Endothelial cell of umbilical vein (primary cell): ENCODE data around the gene CCDC80. TPM values are rescaled to one million over a fixed set of nuclear protein-coding genes. Genes with fewer than 3 reads are reported as not detected.
A peak's percentile ranks its signal among the peaks of the same experiment; 100 is the strongest.

ENCODE experiments used
- BruUV-seq: library from RNA; stranded (reverse); fragments of 400-500 nt; replicated peaks from 2 replicates; lab custom pipeline; 2021; lab: Mats Ljungman, UMichigan
- CTCF ChIA-PET: fragments of 300-600, 350-600 bp; sonication (Branson Sonifier 250); formaldehyde crosslinking; loops from one replicate; lab custom pipeline; 2021; ENCODE audit warnings: antibody characterized with exemption, inconsistent platforms; lab: Charles Lee
- POLR2A ChIA-PET: fragments of 300-600, 350-600 bp; sonication (Branson Sonifier 250); formaldehyde crosslinking; loops from one replicate; lab custom pipeline; 2021; ENCODE audit warnings: antibody characterized with exemption, inconsistent platforms; lab: Charles Lee
- DNase-seq: peaks from one replicate; pipeline ENCODE4 v3.0.0-alpha.2; 2011; ENCODE audit warnings: low read depth, low spot score
- FAIRE-seq: peaks from 2 replicates; lab custom pipeline; 2011; peaks lifted over from hg19 to GRCh38; lab: Jason Lieb, UNC
- H2AFZ ChIP-seq: 2 replicates; pipeline ENCODE4 v1.6.0; 2012; ENCODE audit warnings: low read depth, low read length, control low read depth, inconsistent platforms
- H3K27ac ChIP-seq: 2 replicates; pipeline ENCODE4 v1.5.1; 2011; ENCODE audit warnings: low read depth, mild to moderate bottlenecking, control low read depth, low read length, moderate library complexity; ENCODE audit not compliant: insufficient read depth
- H3K27me3 ChIP-seq, 2 experiments: 2 replicates each; pipeline versions ENCODE4 v1.6.0 to v1.6.1; 2011; ENCODE audit warnings: low read length in 2 of 2, mixed read lengths in 1 of 2; ENCODE audit not compliant: control insufficient read depth in 2 of 2, insufficient read depth in 2 of 2
- H3K36me3 ChIP-seq, 2 experiments: 2 replicates in 1 of 2; 3 replicates in 1 of 2; pipeline ENCODE4 v1.5.1; 2011; ENCODE audit warnings: low read length in 2 of 2, mild to moderate bottlenecking in 1 of 2, moderate library complexity in 1 of 2; ENCODE audit not compliant: control insufficient read depth in 2 of 2, insufficient read depth in 2 of 2; ENCODE audit errors: extremely low read depth in 1 of 2
- H3K4me1 ChIP-seq: 3 replicates; pipeline ENCODE4 v1.5.1; 2011; ENCODE audit warnings: mild to moderate bottlenecking, low read length; ENCODE audit not compliant: control insufficient read depth, insufficient read depth; ENCODE audit errors: extremely low read depth
- H3K4me2 ChIP-seq: 2 replicates; pipeline ENCODE4 v1.6.1; 2011; ENCODE audit warnings: low read length, control low read depth, mixed read lengths; ENCODE audit not compliant: insufficient read depth
- H3K4me3 ChIP-seq, 3 experiments: fragments of 200-600 bp in 1 of 3; sonication (generic), shearing (Covaris generic) in 1 of 3; replicated peaks in 1 of 3; 2 replicates each; pipeline ENCODE4 v1.5.1; 2011 to 2016; ENCODE audit warnings: control low read depth in 3 of 3, low read length in 3 of 3, mild to moderate bottlenecking in 2 of 3, inconsistent platforms in 1 of 3, low read depth in 1 of 3, moderate library complexity in 1 of 3; ENCODE audit not compliant: insufficient read depth in 1 of 3
- H3K79me2 ChIP-seq: 2 replicates; pipeline ENCODE4 v1.6.0; 2012; ENCODE audit warnings: low read length, inconsistent platforms; ENCODE audit not compliant: control insufficient read depth, insufficient read depth
- H3K9ac ChIP-seq: replicated peaks from 2 replicates; pipeline ENCODE3; 2011; ENCODE audit warnings: low read length, control low read depth; ENCODE audit not compliant: insufficient read depth; ENCODE audit errors: extremely low read depth
- H3K9me1 ChIP-seq: replicated peaks from 3 replicates; pipeline ENCODE4 v1.6.0; 2011; ENCODE audit warnings: mild to moderate bottlenecking, low read length; ENCODE audit not compliant: control insufficient read depth, insufficient read depth; ENCODE audit errors: extremely low read depth
- H3K9me3 ChIP-seq: replicated peaks from 2 replicates; pipeline ENCODE4 v1.5.1; 2012; ENCODE audit warnings: low read length, inconsistent platforms; ENCODE audit not compliant: control insufficient read depth, insufficient read depth
- H4K20me1 ChIP-seq: replicated peaks from 2 replicates; pipeline ENCODE3; 2011; ENCODE audit warnings: mild to moderate bottlenecking, low read length; ENCODE audit not compliant: control insufficient read depth, insufficient read depth; ENCODE audit errors: extremely low read depth
- EZH2 ChIP-seq: IDR thresholded peaks from 2 replicates; pipeline ENCODE4 v1.6.1; 2012; ENCODE audit warnings: borderline replicate concordance, low read depth, mild to moderate bottlenecking, moderate library complexity, low read length, inconsistent platforms; ENCODE audit not compliant: severe bottlenecking
- FOS ChIP-seq: IDR thresholded peaks from 2 replicates; pipeline ENCODE4 v1.6.1; 2011; ENCODE audit warnings: mild to moderate bottlenecking, low read length, moderate library complexity, borderline replicate concordance; ENCODE audit not compliant: insufficient read depth
- GATA2 ChIP-seq: IDR thresholded peaks from 2 replicates; pipeline ENCODE4 v1.7.0; 2011; ENCODE audit warnings: low read depth, mild to moderate bottlenecking, moderate library complexity, mixed read lengths, low read length; ENCODE audit not compliant: insufficient read length, insufficient read depth
- JUN ChIP-seq: IDR thresholded peaks from 2 replicates; pipeline ENCODE4 v1.6.1; 2011; ENCODE audit warnings: borderline replicate concordance, low read depth; ENCODE audit not compliant: insufficient read length, insufficient read depth
- MYC ChIP-seq: IDR thresholded peaks from one replicate; pipeline ENCODE4 v1.6.1; 2011; ENCODE audit warnings: mild to moderate bottlenecking, low read depth, low read length
- POLR2A ChIP-seq: IDR thresholded peaks from 2 replicates; pipeline ENCODE4 v1.6.1; 2012; ENCODE audit warnings: low read depth, mild to moderate bottlenecking, control low read depth, low read length
- POLR2AphosphoS5 ChIP-seq: IDR thresholded peaks from 2 replicates; pipeline ENCODE4 v1.6.1; 2012; ENCODE audit warnings: low read depth, mild to moderate bottlenecking, control low read depth, low read length, moderate library complexity; ENCODE audit not compliant: insufficient read depth
- dilution Hi-C: fragments of 300-500 bp; cut with MboI; formaldehyde crosslinking; loops from one replicate; pipeline ENCODE4 v1.15.0; 2019; ENCODE audit warnings: low sequenced_read_pairs; ENCODE audit not compliant: extremely low pct_ligation_motif_present
- intact Hi-C: fragments of 100-400 bp; cut with micrococcal nuclease; formaldehyde crosslinking; loops from one replicate; pipeline ENCODE4 v1.10.0; 2022
- polyA plus RNA-seq, 4 experiments: library from polyadenylated mRNA; depleted of rRNA in 3 of 4; stranded (reverse) in 3 of 4; unstranded in 1 of 4; fragments of >200 nt; gene quantifications; 2 replicates each; pipeline versions ENCODE4 v1.2.1 to v1.2.3, GENCODE V29; 2011 to 2012; ENCODE audit warnings: missing spikeins in 1 of 4
- total RNA-seq: library from RNA; stranded (reverse); gene quantifications from 2 replicates; pipeline ENCODE4 v1.2.3, GENCODE V29; 2021
- TF ChIP-seq, protein P1 (sequence below), 2 donors: IDR thresholded peaks; 1 replicate in 1 of 2; 2 replicates in 1 of 2; pipeline ENCODE4 v1.5.1; 2011; ENCODE audit warnings: low read length in 2 of 2, mild to moderate bottlenecking in 2 of 2, moderate library complexity in 2 of 2, control low read depth in 1 of 2, inconsistent platforms in 1 of 2, low read depth in 1 of 2; ENCODE audit not compliant: insufficient read depth in 1 of 2; ENCODE audit errors: extremely low read depth in 1 of 2
- TF ChIP-seq, protein P2 (sequence below): IDR thresholded peaks from 2 replicates; pipeline ENCODE4 v1.6.1; 2011; ENCODE audit not compliant: insufficient read depth, insufficient read length

The CCDC80 gene
- total and polyA plus RNA-seq, 2 donors (not counting 3 experiments of a cell fraction or from before 2014, with no cell fraction given), result 28.4 to 77.2 TPM

DNA sequence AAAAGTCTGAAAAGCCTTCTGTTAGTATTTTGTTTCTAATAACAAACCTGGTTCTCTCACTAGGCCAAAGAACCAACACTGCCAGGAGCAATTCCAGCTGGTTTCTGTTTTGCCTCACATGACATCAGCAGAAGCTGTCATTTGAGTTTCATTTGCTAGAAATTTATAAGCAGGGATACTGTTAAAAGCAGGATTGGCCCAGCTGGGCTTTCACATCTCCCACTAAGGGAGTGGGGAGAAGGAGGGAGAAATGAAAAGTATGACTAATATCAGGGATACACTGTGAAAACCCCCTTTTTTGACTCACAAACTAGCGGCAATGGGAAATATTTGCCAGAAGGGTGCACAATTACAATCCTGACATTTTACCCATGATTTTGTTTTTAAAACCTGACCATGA is 5.3 kb downstream of the CCDC80 start:
- H4K20me1 ChIP-seq, result no peaks in the 10 kb centered on the region
- H3K9me1 ChIP-seq, result no peaks in the 10 kb centered on the region
- no peak overlapping the region for H2AFZ ChIP-seq
- H3K4me1 ChIP-seq, result peaks cover 31% of the 10 kb centered on the region
- intact Hi-C loops (no loop called here), dilution Hi-C loops (no loop called here)
- no peaks in the 10 kb centered on the region for H3K27me3 ChIP-seq
- FAIRE-seq (no peak), DNase-seq (peak; percentile 49)
- H3K4me2 ChIP-seq, result no peak overlapping the region
- no TSS peak for BruUV-seq
- CTCF ChIA-PET, result interaction anchor here (0.8 to 3.3 kb wide), 7 partner anchors 8 to 344 kb away, joined by 3 to 20 read pairs (median 5); partner anchors contain the start of gene SLC9C1
- H3K9ac ChIP-seq, result no peak overlapping the region
- TF ChIP-seq FOS, result no peak
- TF ChIP-seq POLR2A, result no peak
- TF ChIP-seq MYC, result no peak
- TF ChIP-seq JUN, result no peak
- TF ChIP-seq EZH2, result no peak
- TF ChIP-seq GATA2, result no peak
- no peak for TF ChIP-seq POLR2AphosphoS5
- TF ChIP-seq, protein P1, sequence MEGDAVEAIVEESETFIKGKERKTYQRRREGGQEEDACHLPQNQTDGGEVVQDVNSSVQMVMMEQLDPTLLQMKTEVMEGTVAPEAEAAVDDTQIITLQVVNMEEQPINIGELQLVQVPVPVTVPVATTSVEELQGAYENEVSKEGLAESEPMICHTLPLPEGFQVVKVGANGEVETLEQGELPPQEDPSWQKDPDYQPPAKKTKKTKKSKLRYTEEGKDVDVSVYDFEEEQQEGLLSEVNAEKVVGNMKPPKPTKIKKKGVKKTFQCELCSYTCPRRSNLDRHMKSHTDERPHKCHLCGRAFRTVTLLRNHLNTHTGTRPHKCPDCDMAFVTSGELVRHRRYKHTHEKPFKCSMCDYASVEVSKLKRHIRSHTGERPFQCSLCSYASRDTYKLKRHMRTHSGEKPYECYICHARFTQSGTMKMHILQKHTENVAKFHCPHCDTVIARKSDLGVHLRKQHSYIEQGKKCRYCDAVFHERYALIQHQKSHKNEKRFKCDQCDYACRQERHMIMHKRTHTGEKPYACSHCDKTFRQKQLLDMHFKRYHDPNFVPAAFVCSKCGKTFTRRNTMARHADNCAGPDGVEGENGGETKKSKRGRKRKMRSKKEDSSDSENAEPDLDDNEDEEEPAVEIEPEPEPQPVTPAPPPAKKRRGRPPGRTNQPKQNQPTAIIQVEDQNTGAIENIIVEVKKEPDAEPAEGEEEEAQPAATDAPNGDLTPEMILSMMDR (IDR thresholded peaks at IDR 0.05; ENCODE audit: extremely low read depth in 1 of 2, insufficient read depth in 1 of 2, low read depth in 1 of 2, low read length in 2 of 2), result no peak
- TF ChIP-seq, protein P2, sequence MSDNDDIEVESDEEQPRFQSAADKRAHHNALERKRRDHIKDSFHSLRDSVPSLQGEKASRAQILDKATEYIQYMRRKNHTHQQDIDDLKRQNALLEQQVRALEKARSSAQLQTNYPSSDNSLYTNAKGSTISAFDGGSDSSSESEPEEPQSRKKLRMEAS, result no peak
- no peaks in the 10 kb centered on the region for H3K9me3 ChIP-seq
- H3K27ac ChIP-seq, result no peak overlapping the region
- no peaks in the 10 kb centered on the region for H3K79me2 ChIP-seq
- H3K4me3 ChIP-seq, result no peak overlapping the region
- POLR2A ChIA-PET, result no interaction called here
- no peaks in the 10 kb centered on the region for H3K36me3 ChIP-seq
